Spleen (tissue), 11 donors: ENCODE measurements around the gene FAM163A. TPM values are rescaled to one million over a fixed set of nuclear protein-coding genes. Genes with fewer than 3 reads are reported as not detected.

Experiments used
- DNase-seq: peaks from one replicate; pipeline ENCODE4 v3.0.0-alpha.2; 2020
- H3K27ac ChIP-seq, 8 donors: fragments of 200-600 bp; sonication (generic) in 7 of 8; 1 replicate in 4 of 8; 2 replicates in 4 of 8; pipeline versions ENCODE4 v1.5.0 to v1.8.0; 2016 to 2021; ENCODE audit warnings: inconsistent platforms in 4 of 8, mild to moderate bottlenecking in 4 of 8, moderate library complexity in 1 of 8
- H3K27me3 ChIP-seq, 7 donors: fragments of 200-600 bp; sonication (generic) in 6 of 7; replicated peaks in 1 of 7; 1 replicate in 4 of 7; 2 replicates in 3 of 7; pipeline versions ENCODE4 v1.5.0 to v1.8.0; 2016 to 2021; ENCODE audit warnings: inconsistent platforms in 3 of 7, mild to moderate bottlenecking in 1 of 7
- H3K36me3 ChIP-seq, 6 donors: fragments of 200-600 bp; sonication (generic) in 5 of 6; 1 replicate in 4 of 6; 2 replicates in 2 of 6; pipeline versions ENCODE4 v1.5.0 to v1.8.0; 2016 to 2021; ENCODE audit warnings: inconsistent platforms in 2 of 6
- H3K4me1 ChIP-seq, 6 donors: fragments of 200-600 bp; sonication (generic) in 5 of 6; 1 replicate in 3 of 6; 2 replicates in 3 of 6; pipeline versions ENCODE4 v1.5.0 to v1.8.0; 2016 to 2021; ENCODE audit warnings: inconsistent platforms in 3 of 6
- H3K4me3 ChIP-seq, 8 donors: fragments of 200-600 bp; sonication (generic) in 7 of 8; 1 replicate in 4 of 8; 2 replicates in 4 of 8; pipeline versions ENCODE4 v1.5.0 to v1.8.0; 2016 to 2021; ENCODE audit warnings: inconsistent platforms in 4 of 8, mild to moderate bottlenecking in 4 of 8, moderate library complexity in 2 of 8
- H3K9me3 ChIP-seq, 8 donors: fragments of 200-600 bp; sonication (generic) in 7 of 8; 1 replicate in 4 of 8; 2 replicates in 4 of 8; pipeline versions ENCODE4 v1.5.0 to v1.8.0; 2016 to 2021; ENCODE audit warnings: inconsistent platforms in 4 of 8
- CTCF ChIP-seq, 11 experiments: fragments of 200-600 bp in 7 of 11; fragments of 450-650 bp in 4 of 11; sonication (generic) in 4 of 11; IDR thresholded peaks in 8 of 11; conservative IDR thresholded peaks in 3 of 11; 1 replicate in 7 of 11; 2 replicates in 4 of 11; pipeline versions ENCODE4 v1.4.0 to v1.8.0; 2016 to 2021; ENCODE audit warnings: antibody characterized with exemption in 11 of 11, inconsistent platforms in 4 of 11, mild to moderate bottlenecking in 1 of 11
- POLR2A ChIP-seq, 3 donors: fragments of 450-650 bp; IDR thresholded peaks; one replicate each; pipeline ENCODE4 v1.5.1; 2017; ENCODE audit warnings: antibody characterized with exemption in 3 of 3, mild to moderate bottlenecking in 1 of 3
- POLR2AphosphoS5 ChIP-seq, 3 donors: sonication (generic); formaldehyde crosslinking; IDR thresholded peaks; one replicate each; pipeline ENCODE4 v1.5.1; 2017; ENCODE audit warnings: antibody characterized with exemption in 3 of 3
- WGBS, 5 donors: extraction: QIAGEN DNeasy Blood & Tissue Kit in 3 of 5; methylation state at CpG; one replicate each; pipeline versions ENCODE4 v1.1.5 to v1.1.7; 2013 to 2018; 5-methylcytosine and 5-hydroxymethylcytosine counted together
- intact Hi-C: fragments of 100-400 bp; cut with DNase I; formaldehyde crosslinking; loops from one replicate; pipeline ENCODE4 v1.15.0; 2023; ENCODE audit warnings: low total_unique reads
- polyA plus RNA-seq, 3 donors: library from polyadenylated mRNA; stranded (reverse); fragments of 200-250 nt; gene quantifications; one replicate each; pipeline ENCODE4 v1.2.1, GENCODE V29; 2013
- total RNA-seq, 7 donors: library from RNA; depleted of rRNA in 3 of 7; stranded (reverse); fragments of >200 nt in 3 of 7; fragmentation: NEBNext Ultra II Directional in 4 of 7; extraction: Animal tissue kit (Norgen Biotek cat#: 25700) in 4 of 7; gene quantifications; one replicate each; pipeline versions ENCODE4 v1.1.0 to v1.2.1, GENCODE V29; 2016 to 2021
- donor health status: healthy with polysubstance abuse.
- donor health status: DM: no; HTN: no; CAD: no; lungs with moderate emphysema.
- donor health status: DM: no; HTN: no; CAD: no.
- donor health status: Bipolar disorder and iron deficiency.
- donor health status: healthy.
- donor health status: DM: no; HTN: no; CAD: no.
- donor health status: DM: yes; HTN: yes; CAD: no.

FAM163A gene
- total and polyA plus RNA-seq, 10 donors = 0.14 to 0.47 (median 0.21) TPM; not detected in 3

- Histone ChIP-seq H3K27me3 (peaks cover 0 to 10% (median 0%) of the 10 kb centered on the region in 7 donors), H3K4me3 (peak overlapping the region; percentile 22 to 73 (median 42)), H3K27ac (peak overlapping the region in 5 of 8 donors; percentile 35 to 70 (median 60)), H3K36me3 (no peaks in the 10 kb centered on the region), H3K9me3 (no peaks in the 10 kb centered on the region), H3K4me1 (peaks cover 4 to 26% (median 19%) of the 10 kb centered on the region in 6 donors)
- WGBS, 5 donors = 33 to 49% (median 44%) methylated on average over 5 of the region's 5 CpGs
- DNase-seq = peak; percentile 65
- no peak for TF ChIP-seq POLR2A (IDR thresholded peaks at IDR 0.05)
- no peak for TF ChIP-seq CTCF (IDR thresholded peaks at IDR 0.05 in 8 of 11, conservative IDR thresholded peaks at IDR 0.05 in 3 of 11)
- TF ChIP-seq POLR2AphosphoS5 (IDR thresholded peaks at IDR 0.05) = no peak
- intact Hi-C loops = no loop called here
Measured at GRCh38 chr1:179815641-179816040, 72.5 kb downstream of the FAM163A start.

GRCh38 chr1:179816196-179816960, 73.3 kb downstream of the FAM163A start:
- Histone ChIP-seq H3K27ac (peak overlapping the region in 1 of 8 donors; percentile 46), H3K9me3 (no peaks in the 10 kb centered on the region), H3K27me3 (peaks cover 0 to 6% (median 0%) of the 10 kb centered on the region in 7 donors), H3K4me1 (peaks cover 4 to 26% (median 19%) of the 10 kb centered on the region in 6 donors), H3K36me3 (no peaks in the 10 kb centered on the region), H3K4me3 (no peak overlapping the region)
- DNase-seq = peak; percentile 69
- intact Hi-C loops = no loop called here
- 71 to 84% (median 79%) methylated on average over 14 to 17 of the region's 17 CpGs for WGBS, 5 donors
- TF ChIP-seq POLR2AphosphoS5 (IDR thresholded peaks at IDR 0.05) (no peak), CTCF (IDR thresholded peaks at IDR 0.05 in 8 of 11, conservative IDR thresholded peaks at IDR 0.05 in 3 of 11) (no peak), POLR2A (IDR thresholded peaks at IDR 0.05) (no peak)

GRCh38 chr1:179817056-179817455, 74.0 kb downstream of the FAM163A start:
- DNase-seq = peak; percentile 51
- Histone ChIP-seq H3K4me1 (peaks cover 4 to 26% (median 19%) of the 10 kb centered on the region in 6 donors), H3K4me3 (no peak overlapping the region), H3K36me3 (no peaks in the 10 kb centered on the region), H3K9me3 (no peaks in the 10 kb centered on the region), H3K27me3 (peaks cover 0 to 4% (median 0%) of the 10 kb centered on the region in 7 donors), H3K27ac (peak overlapping the region in 2 of 8 donors; percentile 35 to 42)
- no peak for TF ChIP-seq POLR2AphosphoS5 (IDR thresholded peaks at IDR 0.05)
- no peak for TF ChIP-seq CTCF (IDR thresholded peaks at IDR 0.05 in 8 of 11, conservative IDR thresholded peaks at IDR 0.05 in 3 of 11)
- TF ChIP-seq POLR2A (IDR thresholded peaks at IDR 0.05) = no peak
- WGBS, 5 donors = 91 to 95% (median 94%) methylated on average over 8 of the region's 8 CpGs
- intact Hi-C loops = no loop called here

- WGBS, 5 donors = 79 to 93% (median 84%) methylated on average over 6 to 8 of the region's 8 CpGs
- Histone ChIP-seq H3K27ac (peak overlapping the region in 4 of 8 donors; percentile 19 to 42 (median 33)), H3K9me3 (no peaks in the 10 kb centered on the region), H3K36me3 (no peaks in the 10 kb centered on the region), H3K27me3 (no peaks in the 10 kb centered on the region), H3K4me3 (no peak overlapping the region), H3K4me1 (peaks cover 4 to 26% (median 19%) of the 10 kb centered on the region in 6 donors)
- intact Hi-C loops = no loop called here
- TF ChIP-seq POLR2A (IDR thresholded peaks at IDR 0.05) (no peak), POLR2AphosphoS5 (IDR thresholded peaks at IDR 0.05) (peak; percentile 31 to 60 (median 55))
- DNase-seq = peak; percentile 72
Measured at GRCh38 chr1:179817789-179818188, 74.7 kb downstream of the FAM163A start.
